ENCODE measurements around the gene MYH7. TPM values are rescaled to one million over a fixed set of nuclear protein-coding genes. Genes with fewer than 3 reads are reported as not detected.

The MYH7 gene
- total RNA-seq, 1 experiment from 2014 or later: not detected

- TF ChIP-seq, protein P1, sequence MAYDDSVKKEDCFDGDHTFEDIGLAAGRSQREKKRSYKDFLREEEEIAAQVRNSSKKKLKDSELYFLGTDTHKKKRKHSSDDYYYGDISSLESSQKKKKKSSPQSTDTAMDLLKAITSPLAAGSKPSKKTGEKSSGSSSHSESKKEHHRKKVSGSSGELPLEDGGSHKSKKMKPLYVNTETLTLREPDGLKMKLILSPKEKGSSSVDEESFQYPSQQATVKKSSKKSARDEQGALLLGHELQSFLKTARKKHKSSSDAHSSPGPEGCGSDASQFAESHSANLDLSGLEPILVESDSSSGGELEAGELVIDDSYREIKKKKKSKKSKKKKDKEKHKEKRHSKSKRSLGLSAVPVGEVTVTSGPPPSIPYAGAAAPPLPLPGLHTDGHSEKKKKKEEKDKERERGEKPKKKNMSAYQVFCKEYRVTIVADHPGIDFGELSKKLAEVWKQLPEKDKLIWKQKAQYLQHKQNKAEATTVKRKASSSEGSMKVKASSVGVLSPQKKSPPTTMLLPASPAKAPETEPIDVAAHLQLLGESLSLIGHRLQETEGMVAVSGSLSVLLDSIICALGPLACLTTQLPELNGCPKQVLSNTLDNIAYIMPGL (CRISPR knock-in tag; IDR thresholded peaks at IDR 0.05): no peak
- TF ChIP-seq ZBTB43 (CRISPR knock-in tag; IDR thresholded peaks at IDR 0.05): no peak
- TF ChIP-seq, protein P2, sequence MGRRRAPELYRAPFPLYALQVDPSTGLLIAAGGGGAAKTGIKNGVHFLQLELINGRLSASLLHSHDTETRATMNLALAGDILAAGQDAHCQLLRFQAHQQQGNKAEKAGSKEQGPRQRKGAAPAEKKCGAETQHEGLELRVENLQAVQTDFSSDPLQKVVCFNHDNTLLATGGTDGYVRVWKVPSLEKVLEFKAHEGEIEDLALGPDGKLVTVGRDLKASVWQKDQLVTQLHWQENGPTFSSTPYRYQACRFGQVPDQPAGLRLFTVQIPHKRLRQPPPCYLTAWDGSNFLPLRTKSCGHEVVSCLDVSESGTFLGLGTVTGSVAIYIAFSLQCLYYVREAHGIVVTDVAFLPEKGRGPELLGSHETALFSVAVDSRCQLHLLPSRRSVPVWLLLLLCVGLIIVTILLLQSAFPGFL (CRISPR knock-in tag; IDR thresholded peaks at IDR 0.05; ENCODE audit: borderline replicate concordance): no peak
- TF ChIP-seq E2F1 (CRISPR knock-in tag; IDR thresholded peaks at IDR 0.05): no peak
- TF ChIP-seq MYBL2 (CRISPR knock-in tag; IDR thresholded peaks at IDR 0.05): no peak
- TF ChIP-seq EMX1 (CRISPR knock-in tag; IDR thresholded peaks at IDR 0.05): no peak
- TF ChIP-seq USF1 (CRISPR knock-in tag; IDR thresholded peaks at IDR 0.05): no peak
- no peak for TF ChIP-seq ETV6 (CRISPR knock-in tag; IDR thresholded peaks at IDR 0.05)
- no peak for TF ChIP-seq FOXP1 (CRISPR knock-in tag; IDR thresholded peaks at IDR 0.05; ENCODE audit: borderline replicate concordance)
- no peak for TF ChIP-seq ZNF317 (CRISPR knock-in tag; IDR thresholded peaks at IDR 0.05; ENCODE audit: borderline replicate concordance, low read depth)
- no peak for TF ChIP-seq CBFB (CRISPR knock-in tag; IDR thresholded peaks at IDR 0.05; ENCODE audit: low read depth)
Observed at GRCh38 chr14:23407516-23408306, 27.7 kb downstream of the MYH7 start, which contains the start of gene MYH6 (continued).

DNA sequence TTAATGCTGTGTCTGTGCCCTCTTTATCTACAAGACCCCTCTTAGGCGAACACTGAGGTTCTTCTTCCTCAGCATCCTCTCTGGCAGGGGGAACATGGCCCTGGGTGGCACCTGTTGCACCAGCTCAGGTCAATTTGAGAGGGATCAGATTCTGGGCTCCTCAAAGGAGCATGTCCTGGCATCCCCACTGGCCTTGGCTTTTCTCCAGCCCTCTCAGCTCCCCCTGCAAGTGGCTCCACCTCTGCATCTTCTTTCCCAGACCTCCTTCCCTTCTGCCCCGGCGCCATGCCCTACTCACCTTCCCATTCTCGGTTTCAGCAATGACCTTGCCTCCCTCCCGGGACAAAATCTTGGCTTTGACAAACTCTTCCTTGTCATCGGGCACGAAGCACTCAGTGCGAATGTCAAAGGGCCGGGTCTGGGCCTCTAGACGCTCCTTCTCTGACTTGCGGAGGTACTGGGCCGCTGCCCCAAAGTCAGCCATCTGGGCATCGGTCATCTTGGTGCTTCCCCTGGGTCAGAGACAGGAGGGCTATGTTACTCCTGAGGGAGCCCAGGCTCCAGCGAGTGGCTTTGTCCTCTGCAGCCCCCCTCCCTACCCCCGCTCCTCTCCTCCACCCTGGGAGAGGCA, 28.6 kb downstream of the MYH7 start:
- Mint-ChIP-seq H3K27ac (no peak overlapping the region), H3K27me3 (ENCODE audit: low read depth) (peaks cover 33% of the 10 kb centered on the region), H3K9me3 (no peaks in the 10 kb centered on the region), H3K4me3 (no peak overlapping the region), H3K36me3 (no peaks in the 10 kb centered on the region), H3K4me1 (peaks cover 2% of the 10 kb centered on the region; the same call in 1 of the 2 replicates)
- no peak for ATAC-seq
- no peak for DNase-seq (ENCODE audit: low spot score)
- ChIA-PET CTCF (no interaction called here), POLR2A (no interaction called here)
- TF ChIP-seq ETV6 (CRISPR knock-in tag; IDR thresholded peaks at IDR 0.05): no peak
- TF ChIP-seq RELA (CRISPR knock-in tag; IDR thresholded peaks at IDR 0.05; ENCODE audit: borderline replicate concordance): no peak
- TF ChIP-seq TEAD4 (CRISPR knock-in tag; IDR thresholded peaks at IDR 0.05): no peak
- TF ChIP-seq SOX15 (CRISPR knock-in tag; IDR thresholded peaks at IDR 0.05): no peak
- TF ChIP-seq USF2 (CRISPR knock-in tag; IDR thresholded peaks at IDR 0.05): no peak
- TF ChIP-seq MLX (CRISPR knock-in tag; IDR thresholded peaks at IDR 0.05): no peak
- TF ChIP-seq IRF2 (CRISPR knock-in tag; IDR thresholded peaks at IDR 0.05; ENCODE audit: borderline replicate concordance, low read depth): no peak
- TF ChIP-seq AR (CRISPR knock-in tag; IDR thresholded peaks at IDR 0.05): no peak
- TF ChIP-seq, protein P2 (CRISPR knock-in tag; IDR thresholded peaks at IDR 0.05; ENCODE audit: borderline replicate concordance): no peak
- TF ChIP-seq FOXP1 (CRISPR knock-in tag; IDR thresholded peaks at IDR 0.05; ENCODE audit: borderline replicate concordance): no peak

Measured in WTC11 (cell line).